Activated T-cell treated with anti-CD3 and anti-CD28 coated beads, Interleukin-2, amount 50 U/mL, for 72 hours (primary cell): ENCODE measurements around the gene GATA5. TPM values are rescaled to one million over a fixed set of nuclear protein-coding genes. Genes with fewer than 3 reads are reported as not detected.

Experiments
- ATAC-seq, 2 donors: fragments of 150-1000 bp; cut with Tn5 transposase; replicated peaks in 1 of 2; 2 replicates each; pipeline ENCODE4 v1.10.0; 2021; ENCODE audit warnings: moderate library complexity in 2 of 2, mild to moderate bottlenecking in 1 of 2
- DNase-seq, 2 donors: peaks; one replicate each; pipeline ENCODE4 v3.0.0; 2021 to 2022; ENCODE audit warnings: mixed read lengths in 1 of 2
- H3K27ac Mint-ChIP-seq: one replicate; pipeline ENCODE4 v1.8.0; 2022; ENCODE audit warnings: mild to moderate bottlenecking, moderate library complexity, mixed read lengths
- H3K27me3 Mint-ChIP-seq: one replicate; pipeline ENCODE4 v1.8.0; 2022; ENCODE audit warnings: low read depth, mixed read lengths
- H3K36me3 Mint-ChIP-seq, 2 donors: one replicate each; pipeline ENCODE4 v1.8.0; 2022; ENCODE audit warnings: mixed read lengths in 2 of 2, mild to moderate bottlenecking in 1 of 2; ENCODE audit not compliant: insufficient read depth in 2 of 2
- H3K4me1 Mint-ChIP-seq: one replicate; pipeline ENCODE4 v1.8.0; 2022; ENCODE audit warnings: low read depth, mixed read lengths
- H3K4me3 Mint-ChIP-seq, 2 donors: one replicate each; pipeline ENCODE4 v1.8.0; 2022; ENCODE audit warnings: mild to moderate bottlenecking in 2 of 2, mixed read lengths in 2 of 2, moderate library complexity in 2 of 2
- H3K9me3 Mint-ChIP-seq, 2 donors: one replicate each; pipeline ENCODE4 v1.8.0; 2022; ENCODE audit warnings: mixed read lengths in 2 of 2
- total RNA-seq, 2 donors: library from RNA; stranded (reverse); gene quantifications; one replicate each; pipeline ENCODE4 v1.2.3, GENCODE V29; 2022

Gene GATA5
- total RNA-seq, 2 donors from 2014 or later, result not detected

DNA sequence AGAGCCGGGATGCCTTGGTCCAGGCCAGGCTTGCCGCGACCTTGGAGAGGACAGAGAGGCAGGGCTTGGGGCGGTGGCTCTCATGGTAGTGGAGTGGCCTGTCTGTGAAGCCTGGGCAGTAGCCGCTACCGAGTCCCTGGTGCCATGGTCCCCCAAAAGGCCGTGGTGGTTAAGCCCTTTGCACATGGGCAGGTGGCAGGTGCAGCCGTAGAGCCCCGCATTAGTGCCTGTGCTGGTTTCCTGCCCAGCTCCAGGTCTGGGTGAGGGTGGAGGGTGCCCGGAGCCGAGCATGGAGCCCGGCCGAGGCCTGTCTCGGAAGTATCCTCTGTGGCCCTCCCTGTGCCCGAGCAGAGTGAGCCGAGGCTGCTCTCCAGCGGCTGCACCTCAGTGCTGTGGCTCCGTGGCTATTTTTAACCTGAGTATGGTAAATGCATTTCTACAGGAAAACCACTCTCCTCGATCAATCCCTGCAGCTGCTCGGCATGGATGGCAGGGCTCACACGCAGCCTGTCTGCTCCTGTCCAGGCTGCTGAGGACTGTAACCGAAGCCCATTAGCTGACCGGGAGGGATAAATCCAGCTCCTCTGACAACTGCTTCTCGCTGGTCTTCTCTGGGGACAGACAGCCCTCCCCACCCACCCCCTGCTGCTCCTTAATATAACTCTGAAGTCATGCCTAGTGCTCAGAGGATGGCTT lies 36.3 kb upstream of the GATA5 start:
- ATAC-seq (no peak), DNase-seq (no peak)
- no peaks in the 10 kb centered on the region for H3K9me3 Mint-ChIP-seq
- H3K4me3 Mint-ChIP-seq, result no peak overlapping the region
- H3K27me3 Mint-ChIP-seq, result peaks cover 8% of the 10 kb centered on the region
- no peaks in the 10 kb centered on the region for H3K36me3 Mint-ChIP-seq
- H3K27ac Mint-ChIP-seq, result no peak overlapping the region
- no peaks in the 10 kb centered on the region for H3K4me1 Mint-ChIP-seq

DNA sequence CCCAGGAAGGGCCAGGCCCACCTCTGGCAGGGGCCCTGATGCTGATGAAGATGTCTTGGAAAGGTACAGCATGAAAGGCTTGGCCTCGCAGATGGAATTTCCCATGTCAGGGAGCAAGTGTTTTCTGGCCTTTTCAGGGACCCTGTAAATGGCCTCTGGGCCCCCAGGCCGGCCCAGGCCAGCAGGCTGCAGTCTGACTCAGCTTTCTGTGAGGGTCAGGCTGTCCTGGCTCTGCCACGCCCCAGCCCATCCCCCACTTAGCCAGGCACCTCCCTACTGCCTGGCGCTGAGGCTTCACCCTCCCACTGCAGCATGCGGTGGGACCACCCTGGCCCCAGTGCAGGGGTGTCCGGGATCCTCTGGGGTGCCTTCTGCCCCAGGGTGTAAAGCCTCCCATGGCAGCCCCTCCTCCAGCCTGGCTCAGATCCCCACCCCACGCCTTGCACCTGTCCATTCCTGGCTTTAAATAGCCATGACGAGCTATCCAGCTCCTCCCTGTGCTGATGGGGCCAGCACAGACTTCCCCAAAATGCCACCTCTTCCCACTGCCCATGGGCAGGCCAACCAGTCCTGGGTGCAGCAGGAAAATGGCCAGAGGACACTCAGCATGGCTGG lies 35.6 kb upstream of the GATA5 start:
- Mint-ChIP-seq H3K27me3 (peaks cover 8% of the 10 kb centered on the region), H3K27ac (no peak overlapping the region), H3K36me3 (no peaks in the 10 kb centered on the region), H3K9me3 (no peaks in the 10 kb centered on the region), H3K4me1 (no peaks in the 10 kb centered on the region), H3K4me3 (no peak overlapping the region)
- DNase-seq, result no peak
- ATAC-seq, result no peak

DNA sequence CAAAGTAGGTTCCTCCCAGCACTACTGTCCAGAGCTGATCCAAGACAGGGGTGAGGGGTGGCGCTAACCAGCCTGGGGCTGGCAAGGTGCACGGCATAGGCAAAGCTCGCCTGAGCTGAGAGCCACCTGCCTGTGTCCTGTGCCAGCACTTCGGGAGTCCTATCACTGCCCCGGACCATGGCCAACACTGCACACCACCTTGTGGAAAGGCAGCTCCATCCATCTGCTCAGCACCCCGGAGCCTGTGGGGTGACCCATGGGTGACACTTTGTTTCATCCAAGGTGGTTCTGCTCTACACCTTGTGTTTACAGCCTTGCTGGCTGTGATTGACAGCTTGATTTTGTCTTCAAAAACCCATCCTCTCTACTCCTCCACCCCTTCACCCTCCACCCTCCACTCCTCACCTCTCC lies 32.9 kb upstream of the GATA5 start:
- no peak for DNase-seq
- H3K4me1 Mint-ChIP-seq, result no peaks in the 10 kb centered on the region
- H3K36me3 Mint-ChIP-seq, result peaks cover 0 to 4% of the 10 kb centered on the region in 2 donors
- H3K4me3 Mint-ChIP-seq, result no peak overlapping the region
- H3K27me3 Mint-ChIP-seq, result peaks cover 8% of the 10 kb centered on the region
- no peak overlapping the region for H3K27ac Mint-ChIP-seq
- peaks cover 4 to 5% of the 10 kb centered on the region in 2 donors for H3K9me3 Mint-ChIP-seq
- peak; percentile 31 to 33 for ATAC-seq

DNA sequence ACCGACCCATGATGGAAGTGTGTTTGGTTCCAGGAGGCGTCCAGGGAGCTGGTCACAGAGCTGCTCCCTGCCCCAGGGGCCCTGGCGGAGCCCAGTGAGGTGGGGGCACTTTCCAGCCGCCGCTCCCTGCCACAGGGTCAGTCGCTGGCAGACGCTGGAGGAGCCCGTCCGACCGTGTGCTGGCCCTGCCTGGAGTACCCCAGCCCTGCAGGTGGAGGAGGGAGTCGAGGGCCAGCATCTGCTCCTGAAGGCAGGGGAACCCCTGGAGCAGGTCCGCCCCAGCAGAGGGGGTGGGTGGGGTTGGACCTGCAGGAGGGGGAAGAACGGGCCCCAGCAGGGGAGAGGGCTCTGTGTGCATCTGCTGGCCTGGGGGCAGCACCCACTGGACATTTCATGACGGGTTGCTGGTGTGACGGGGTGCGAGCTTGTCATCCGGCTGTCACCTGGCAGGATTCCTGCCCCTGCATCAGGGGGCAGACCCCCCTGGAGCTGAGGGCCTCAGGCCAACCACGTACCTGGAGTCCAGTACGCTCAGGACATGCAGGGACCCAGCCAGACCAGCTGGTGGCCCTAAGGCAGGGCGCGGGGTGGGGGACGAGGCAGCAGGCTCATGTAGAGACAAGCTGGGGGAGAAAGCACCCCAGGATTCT lies 32.3 kb upstream of the GATA5 start:
- no peak for DNase-seq
- Mint-ChIP-seq H3K4me1 (peaks cover 3% of the 10 kb centered on the region), H3K9me3 (peaks cover 4 to 5% of the 10 kb centered on the region in 2 donors), H3K4me3 (no peak overlapping the region), H3K27ac (no peak overlapping the region), H3K36me3 (peaks cover 0 to 4% of the 10 kb centered on the region in 2 donors), H3K27me3 (peaks cover 7% of the 10 kb centered on the region)
- no peak for ATAC-seq

DNA sequence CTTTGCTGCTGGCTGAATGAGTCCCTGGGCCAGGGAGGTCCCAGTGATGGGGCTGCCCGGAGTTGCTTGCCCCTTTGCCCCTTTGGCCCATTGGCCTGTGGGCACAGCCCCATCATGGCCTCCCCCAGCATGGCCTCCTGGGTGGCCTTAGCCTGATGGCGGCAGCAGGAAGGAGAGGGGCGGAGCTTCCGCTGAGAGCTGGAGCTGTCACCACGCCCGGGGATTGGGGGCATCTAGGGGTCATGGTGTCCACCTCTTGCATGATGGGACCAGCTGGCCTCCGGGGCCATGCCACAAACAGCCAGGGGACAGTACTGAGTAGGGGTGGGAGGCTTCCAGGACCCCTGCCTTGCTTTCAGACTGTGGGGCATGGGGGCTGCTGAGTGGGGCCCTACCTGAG lies 31.5 kb upstream of the GATA5 start:
- no peak overlapping the region for H3K4me3 Mint-ChIP-seq
- H3K9me3 Mint-ChIP-seq, result peaks cover 4 to 5% of the 10 kb centered on the region in 2 donors
- H3K27me3 Mint-ChIP-seq, result no peaks in the 10 kb centered on the region
- DNase-seq (no peak), ATAC-seq (no peak)
- no peak overlapping the region for H3K27ac Mint-ChIP-seq
- peaks cover 0 to 4% of the 10 kb centered on the region in 2 donors for H3K36me3 Mint-ChIP-seq
- H3K4me1 Mint-ChIP-seq, result peaks cover 11% of the 10 kb centered on the region

DNA sequence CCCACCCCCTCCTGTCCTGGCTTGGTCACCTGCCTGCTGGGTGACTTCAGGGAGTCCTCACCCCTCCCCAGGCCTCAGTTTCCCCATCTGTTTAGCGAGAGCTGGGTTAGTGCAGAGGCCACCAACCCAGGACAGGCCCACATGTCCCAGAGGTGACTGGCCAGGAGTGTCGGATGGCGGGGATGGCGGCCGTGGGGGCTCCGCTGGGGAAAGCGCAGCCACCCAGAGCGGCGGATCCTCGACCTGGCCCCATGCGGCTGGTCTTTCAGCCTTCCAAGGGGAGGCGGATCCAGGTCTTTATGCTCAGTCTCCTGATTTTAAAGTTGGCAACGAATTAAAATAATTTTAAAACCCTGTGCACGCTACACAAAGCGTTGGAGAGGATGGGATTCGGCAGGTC lies 31.0 kb upstream of the GATA5 start:
- H3K4me1 Mint-ChIP-seq, result peaks cover 17% of the 10 kb centered on the region
- H3K27me3 Mint-ChIP-seq, result no peaks in the 10 kb centered on the region
- ATAC-seq (no peak), DNase-seq (no peak)
- no peak overlapping the region for H3K27ac Mint-ChIP-seq
- no peak overlapping the region for H3K4me3 Mint-ChIP-seq
- peaks cover 4 to 5% of the 10 kb centered on the region in 2 donors for H3K9me3 Mint-ChIP-seq
- H3K36me3 Mint-ChIP-seq, result peaks cover 0 to 4% of the 10 kb centered on the region in 2 donors

DNA sequence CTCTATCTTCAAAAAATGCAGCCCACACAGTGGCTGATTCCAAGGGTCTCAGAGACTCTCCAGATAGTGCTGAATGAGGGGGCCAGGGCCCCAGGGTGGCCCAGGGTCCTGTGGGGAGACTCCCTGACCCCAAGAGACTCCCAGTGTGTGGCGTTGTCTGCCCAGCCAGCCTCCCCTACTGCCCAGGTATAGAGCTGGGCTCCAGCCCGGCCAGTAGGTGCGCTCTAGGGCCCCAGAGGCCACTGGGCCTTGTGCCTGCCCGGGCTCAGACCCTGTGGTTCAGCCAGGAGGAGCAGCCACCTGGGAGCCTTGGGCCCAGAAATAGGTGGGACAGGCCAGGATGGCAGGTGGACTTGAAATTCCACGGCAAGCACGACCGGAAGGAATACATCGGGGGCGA lies 30.3 kb upstream of the GATA5 start:
- H3K4me3 Mint-ChIP-seq, result no peak overlapping the region
- no peak overlapping the region for H3K27ac Mint-ChIP-seq
- H3K9me3 Mint-ChIP-seq, result peaks cover 4 to 5% of the 10 kb centered on the region in 2 donors
- H3K4me1 Mint-ChIP-seq, result peaks cover 24% of the 10 kb centered on the region
- ATAC-seq, result no peak
- no peaks in the 10 kb centered on the region for H3K27me3 Mint-ChIP-seq
- peaks cover 0 to 4% of the 10 kb centered on the region in 2 donors for H3K36me3 Mint-ChIP-seq
- DNase-seq, result no peak

DNA sequence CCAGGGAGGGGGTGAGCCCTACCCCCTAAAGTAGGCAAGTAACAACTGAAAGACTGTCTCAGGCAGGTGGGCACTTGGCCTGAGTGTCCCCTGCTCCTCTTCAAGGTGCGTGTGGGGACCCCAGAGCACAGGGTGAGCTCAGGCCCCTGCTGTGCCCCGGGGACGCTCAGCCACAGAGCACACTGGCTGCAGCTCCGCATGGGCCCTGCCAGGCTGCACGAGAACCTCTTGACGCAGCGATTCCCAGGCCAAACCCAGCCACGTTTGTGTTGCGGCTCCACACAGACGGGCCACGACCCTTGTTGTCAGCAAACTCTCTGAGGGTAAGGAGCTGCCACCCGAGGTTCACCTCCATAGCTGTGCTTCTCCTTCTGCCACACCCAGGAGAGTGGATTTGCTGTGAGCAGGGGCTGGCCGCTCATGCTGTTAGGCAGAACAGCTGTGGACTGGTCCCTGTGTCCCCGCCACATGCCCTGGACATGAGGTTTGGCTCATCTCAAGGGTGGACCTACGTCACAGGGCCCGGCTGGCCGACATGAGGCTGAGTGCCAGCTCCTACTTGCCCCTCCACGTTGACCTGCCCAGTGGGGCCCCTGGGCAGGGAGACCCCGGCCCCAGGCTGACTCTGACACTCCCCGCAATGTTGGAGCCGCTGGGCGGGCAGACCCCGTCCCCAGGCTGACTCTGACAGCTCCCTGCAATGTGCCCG lies 29.7 kb upstream of the GATA5 start:
- no peaks in the 10 kb centered on the region for H3K27me3 Mint-ChIP-seq
- no peak for DNase-seq
- H3K4me1 Mint-ChIP-seq, result peaks cover 30% of the 10 kb centered on the region
- peaks cover 0 to 4% of the 10 kb centered on the region in 2 donors for H3K36me3 Mint-ChIP-seq
- ATAC-seq, result no peak
- H3K4me3 Mint-ChIP-seq, result no peak overlapping the region
- peaks cover 4 to 5% of the 10 kb centered on the region in 2 donors for H3K9me3 Mint-ChIP-seq
- no peak overlapping the region for H3K27ac Mint-ChIP-seq

DNA sequence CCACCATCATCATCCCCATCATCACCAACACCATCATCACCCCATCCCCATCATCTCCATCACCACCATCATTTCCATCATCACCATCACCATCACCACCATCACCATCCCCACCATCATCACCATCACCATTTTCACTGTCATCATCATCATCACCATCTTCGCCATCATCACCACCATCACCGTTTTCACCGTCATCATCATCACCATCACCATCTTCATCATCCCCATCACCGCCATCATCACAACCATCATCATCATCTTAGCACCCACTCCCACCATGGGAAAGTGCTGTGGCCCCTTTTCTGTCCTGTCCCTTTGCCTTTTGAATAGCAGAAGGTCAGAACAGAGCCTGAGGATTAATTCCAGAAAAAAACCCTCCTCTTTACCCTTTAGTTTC lies 28.5 kb upstream of the GATA5 start:
- peaks cover 4 to 5% of the 10 kb centered on the region in 2 donors for H3K9me3 Mint-ChIP-seq
- DNase-seq, result no peak
- no peak overlapping the region for H3K4me3 Mint-ChIP-seq
- H3K27ac Mint-ChIP-seq, result no peak overlapping the region
- H3K4me1 Mint-ChIP-seq, result peaks cover 40% of the 10 kb centered on the region
- peaks cover 0 to 4% of the 10 kb centered on the region in 2 donors for H3K36me3 Mint-ChIP-seq
- no peak for ATAC-seq
- no peaks in the 10 kb centered on the region for H3K27me3 Mint-ChIP-seq

DNA sequence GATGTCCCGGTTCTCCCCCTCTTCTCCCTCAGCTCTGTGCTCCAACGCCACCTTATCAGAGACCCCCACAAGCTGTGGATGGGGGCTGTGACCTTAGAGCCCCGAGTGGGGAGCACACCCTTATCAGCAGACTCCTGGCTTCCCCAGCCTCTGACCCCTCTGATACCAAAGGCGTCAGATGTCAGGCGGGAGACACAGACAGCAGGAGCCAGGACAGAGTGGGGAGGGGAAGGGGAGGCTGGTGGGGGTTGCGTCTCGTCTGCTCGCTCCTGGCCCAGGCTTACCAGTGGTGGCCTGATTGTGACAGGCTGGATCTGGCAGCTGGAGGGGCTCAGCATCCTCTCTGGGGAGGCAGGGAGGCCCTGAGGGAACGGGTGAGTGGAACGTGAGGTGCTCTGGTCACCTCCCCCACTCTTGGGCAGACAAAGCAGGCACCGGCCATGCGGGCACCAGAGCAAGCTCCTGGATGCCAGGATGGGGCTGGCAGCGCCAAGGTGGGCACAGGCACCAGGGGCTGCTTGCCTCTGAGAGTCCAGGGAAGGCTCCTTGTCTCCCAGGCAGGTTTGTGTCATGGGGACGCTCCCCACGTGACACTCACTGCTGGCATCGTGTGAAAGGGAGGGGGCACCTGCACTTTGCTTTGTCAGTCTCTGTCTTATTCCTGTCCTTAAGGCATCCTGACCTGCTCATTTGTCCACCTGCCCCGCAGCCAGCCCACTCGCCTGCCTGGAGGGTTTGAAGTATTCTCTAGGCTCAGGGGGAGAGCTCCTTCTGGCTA lies 27.8 kb upstream of the GATA5 start:
- Mint-ChIP-seq H3K36me3 (peaks cover 0 to 4% of the 10 kb centered on the region in 2 donors), H3K9me3 (peaks cover 4 to 5% of the 10 kb centered on the region in 2 donors), H3K4me3 (no peak overlapping the region), H3K4me1 (peaks cover 40% of the 10 kb centered on the region), H3K27me3 (no peaks in the 10 kb centered on the region), H3K27ac (no peak overlapping the region)
- DNase-seq (no peak), ATAC-seq (no peak)

DNA sequence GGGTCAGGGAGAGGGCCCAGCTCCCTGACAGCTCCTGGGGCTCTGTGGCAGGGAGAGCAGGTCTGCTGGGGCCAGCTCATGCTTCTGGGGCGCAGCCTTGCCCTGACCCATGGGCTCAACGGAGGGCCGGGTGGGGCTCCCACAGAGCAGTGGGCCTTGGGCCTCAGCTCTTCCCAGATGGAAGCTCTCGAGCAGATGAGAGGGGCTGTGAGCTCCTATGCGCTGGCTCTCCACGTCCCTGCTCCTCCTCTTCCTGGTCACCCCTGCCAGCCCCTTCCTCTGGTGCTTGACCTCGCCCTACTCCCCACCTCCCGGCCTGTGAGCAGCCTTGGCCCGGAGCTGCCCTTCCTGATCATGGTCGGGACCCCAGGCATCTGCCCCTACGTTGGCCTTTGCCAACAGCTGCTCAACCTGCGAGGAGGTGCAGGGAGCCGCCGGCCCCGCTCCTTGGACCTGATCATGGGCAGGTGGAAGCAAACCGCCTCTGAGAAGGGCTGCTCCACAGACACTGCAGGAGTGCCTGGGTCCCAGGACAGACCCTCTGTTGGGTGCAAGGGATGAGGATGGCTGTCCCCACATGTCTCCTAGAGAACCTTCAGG lies 26.8 kb upstream of the GATA5 start:
- H3K4me1 Mint-ChIP-seq, result peaks cover 40% of the 10 kb centered on the region

DNA sequence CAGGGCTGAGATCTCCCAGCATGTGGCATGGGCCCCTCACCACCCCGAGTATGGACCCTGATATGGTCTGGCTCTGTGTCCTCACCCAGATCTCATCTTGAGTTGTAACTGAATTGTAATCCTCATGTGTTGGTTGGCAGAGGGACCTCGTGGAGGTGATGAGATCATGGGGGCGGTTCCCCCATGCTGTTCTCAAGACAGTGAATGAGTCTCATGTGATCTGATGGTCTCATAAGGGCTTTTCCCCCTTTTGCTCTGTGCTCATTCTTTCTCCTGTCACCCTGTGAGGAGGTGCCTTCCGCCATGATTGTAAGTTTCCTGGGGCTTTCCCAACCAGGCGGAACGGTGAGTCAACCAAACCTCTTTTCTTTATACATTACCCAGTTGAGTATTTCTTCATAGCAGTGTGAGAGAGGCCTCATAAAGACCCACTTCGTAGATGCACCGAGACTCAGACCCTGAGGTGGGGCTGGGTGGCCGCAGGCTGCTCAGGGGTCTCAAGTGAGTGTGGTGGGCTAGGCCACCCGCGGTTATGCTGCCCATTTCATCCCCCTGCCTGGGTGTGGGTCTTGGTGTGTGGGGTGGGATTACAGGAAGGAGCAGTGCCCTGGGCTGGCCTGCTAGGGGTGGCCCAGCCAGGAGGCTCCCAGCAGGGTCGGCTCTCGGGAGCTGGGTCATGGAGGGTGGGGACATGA lies 26.2 kb upstream of the GATA5 start:
- DNase-seq (peak; percentile 84 to 88), ATAC-seq (peak; percentile 96)
- H3K27ac Mint-ChIP-seq, result peak overlapping the region; percentile 89
- H3K36me3 Mint-ChIP-seq, result peaks cover 0 to 4% of the 10 kb centered on the region in 2 donors
- H3K4me3 Mint-ChIP-seq, result peak overlapping the region; percentile 76 to 78
- peaks cover 4 to 5% of the 10 kb centered on the region in 2 donors for H3K9me3 Mint-ChIP-seq
- peaks cover 40% of the 10 kb centered on the region for H3K4me1 Mint-ChIP-seq
- no peaks in the 10 kb centered on the region for H3K27me3 Mint-ChIP-seq

More for the DNA sequence above, 26.8 kb upstream of the GATA5 start:
- no peaks in the 10 kb centered on the region for H3K27me3 Mint-ChIP-seq
- H3K9me3 Mint-ChIP-seq, result peaks cover 4 to 5% of the 10 kb centered on the region in 2 donors
- peaks cover 0 to 4% of the 10 kb centered on the region in 2 donors for H3K36me3 Mint-ChIP-seq
- H3K27ac Mint-ChIP-seq, result peak overlapping the region; percentile 25
- DNase-seq (no peak), ATAC-seq (no peak)
- H3K4me3 Mint-ChIP-seq, result peak overlapping the region; percentile 76 to 78
